GM23248 (cell line): Measurements from ENCODE around the gene NDP.

Experiments used
- EZH2 ChIP-seq: fragments of 200-600 bp; sonication (generic); IDR thresholded peaks from 2 replicates; pipeline ENCODE4 v1.6.1; 2018; ENCODE audit warnings: antibody characterized with exemption, mild to moderate bottlenecking; ENCODE audit not compliant: insufficient read depth, poor library complexity, severe bottlenecking
- EZH2phosphoT487 ChIP-seq: fragments of 200-600 bp; sonication (generic); IDR thresholded peaks from 2 replicates; pipeline ENCODE4 v1.6.1; 2018; ENCODE audit warnings: antibody characterized with exemption, moderate library complexity, mild to moderate bottlenecking, low read depth; ENCODE audit not compliant: insufficient read depth

DNA sequence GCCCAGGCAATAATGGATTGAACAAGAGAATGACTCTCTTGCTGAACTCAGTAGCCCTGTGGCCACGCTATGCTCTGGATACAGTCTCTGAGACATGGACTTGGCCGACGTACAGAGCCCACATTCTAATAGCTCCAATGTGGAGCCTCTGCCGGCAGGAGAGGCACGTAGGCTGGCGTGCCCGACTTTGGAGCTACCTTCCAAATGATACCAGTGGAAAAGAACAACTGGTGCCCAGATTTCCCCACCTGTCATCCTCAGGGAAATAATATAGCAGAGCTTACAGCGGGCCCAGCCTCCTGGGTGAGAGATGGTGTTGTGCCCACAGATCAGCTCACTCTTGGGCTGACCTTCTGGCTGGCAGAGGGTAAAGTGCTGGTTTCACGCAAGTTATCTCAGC lies 10.6 kb downstream of the NDP start:
- no peak for TF ChIP-seq EZH2phosphoT487
- TF ChIP-seq EZH2, result no peak
